Calu3 (cell line): Measurements from ENCODE around the gene FYB1. TPM values are rescaled to one million over a fixed set of nuclear protein-coding genes. Genes with fewer than 3 reads are reported as not detected.

ENCODE experiments used
- BruUV-seq: library from RNA; stranded (reverse); fragments of 400-500 nt; replicated peaks from 2 replicates; lab custom pipeline; 2021; lab: Mats Ljungman, UMichigan
- CTCF ChIA-PET: fragments of 300-600 bp; sonication (Branson Sonifier 250); formaldehyde crosslinking; loops from one replicate; lab custom pipeline; 2022; ENCODE audit warnings: antibody characterized with exemption; lab: Charles Lee
- DNase-seq: peaks from one replicate; pipeline ENCODE4 v3.0.0; 2022
- H3K27ac Mint-ChIP-seq: one replicate; pipeline ENCODE4 v1.8.0; 2022; ENCODE audit warnings: mixed read lengths; ENCODE audit not compliant: unreplicated experiment
- H3K27me3 Mint-ChIP-seq: one replicate; pipeline ENCODE4 v1.8.0; 2022; ENCODE audit warnings: mixed read lengths; ENCODE audit not compliant: unreplicated experiment
- H3K36me3 Mint-ChIP-seq: one replicate; pipeline ENCODE4 v1.8.0; 2022; ENCODE audit warnings: mild to moderate bottlenecking, moderate library complexity, mixed read lengths; ENCODE audit not compliant: insufficient read depth, unreplicated experiment
- H3K4me1 Mint-ChIP-seq: one replicate; pipeline ENCODE4 v1.8.0; 2022; ENCODE audit warnings: mild to moderate bottlenecking, low read depth, mixed read lengths; ENCODE audit not compliant: unreplicated experiment
- H3K4me3 Mint-ChIP-seq: one replicate; pipeline ENCODE4 v1.8.0; 2022; ENCODE audit warnings: mild to moderate bottlenecking, low read depth, moderate library complexity, mixed read lengths; ENCODE audit not compliant: unreplicated experiment
- H3K9me3 Mint-ChIP-seq: one replicate; pipeline ENCODE4 v1.8.0; 2022; ENCODE audit warnings: low read depth, mixed read lengths; ENCODE audit not compliant: unreplicated experiment
- intact Hi-C: fragments of 100-400 bp; cut with micrococcal nuclease; formaldehyde crosslinking; loops from one replicate; pipeline ENCODE4 v1.10.0; 2022; ENCODE audit not compliant: unreplicated experiment
- total RNA-seq: library from RNA; stranded (reverse); gene quantifications from 2 replicates; pipeline ENCODE4 v1.2.3, GENCODE V29; 2022
- TF ChIP-seq, protein P1 (sequence below): fragments of 200-600 bp; IDR thresholded peaks from one replicate; pipeline ENCODE4 v1.8.0; 2022; ENCODE audit warnings: antibody characterized with exemption; ENCODE audit not compliant: unreplicated experiment

The FYB1 gene
- total RNA-seq, 1 experiment from 2014 or later: 42.8 TPM

GRCh38 chr5:39228596-39228995 is 9.2 kb upstream of the FYB1 start:
- H3K27ac Mint-ChIP-seq: no peak overlapping the region
- H3K4me1 Mint-ChIP-seq: peaks cover 26% of the 10 kb centered on the region
- BruUV-seq: no TSS peak
- DNase-seq: no peak
- H3K27me3 Mint-ChIP-seq: no peaks in the 10 kb centered on the region
- no peak overlapping the region for H3K4me3 Mint-ChIP-seq
- no peaks in the 10 kb centered on the region for H3K36me3 Mint-ChIP-seq
- TF ChIP-seq, protein P1, sequence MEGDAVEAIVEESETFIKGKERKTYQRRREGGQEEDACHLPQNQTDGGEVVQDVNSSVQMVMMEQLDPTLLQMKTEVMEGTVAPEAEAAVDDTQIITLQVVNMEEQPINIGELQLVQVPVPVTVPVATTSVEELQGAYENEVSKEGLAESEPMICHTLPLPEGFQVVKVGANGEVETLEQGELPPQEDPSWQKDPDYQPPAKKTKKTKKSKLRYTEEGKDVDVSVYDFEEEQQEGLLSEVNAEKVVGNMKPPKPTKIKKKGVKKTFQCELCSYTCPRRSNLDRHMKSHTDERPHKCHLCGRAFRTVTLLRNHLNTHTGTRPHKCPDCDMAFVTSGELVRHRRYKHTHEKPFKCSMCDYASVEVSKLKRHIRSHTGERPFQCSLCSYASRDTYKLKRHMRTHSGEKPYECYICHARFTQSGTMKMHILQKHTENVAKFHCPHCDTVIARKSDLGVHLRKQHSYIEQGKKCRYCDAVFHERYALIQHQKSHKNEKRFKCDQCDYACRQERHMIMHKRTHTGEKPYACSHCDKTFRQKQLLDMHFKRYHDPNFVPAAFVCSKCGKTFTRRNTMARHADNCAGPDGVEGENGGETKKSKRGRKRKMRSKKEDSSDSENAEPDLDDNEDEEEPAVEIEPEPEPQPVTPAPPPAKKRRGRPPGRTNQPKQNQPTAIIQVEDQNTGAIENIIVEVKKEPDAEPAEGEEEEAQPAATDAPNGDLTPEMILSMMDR: no peak
- intact Hi-C loops: no loop called here
- H3K9me3 Mint-ChIP-seq: no peaks in the 10 kb centered on the region
- CTCF ChIA-PET: no interaction called here

DNA sequence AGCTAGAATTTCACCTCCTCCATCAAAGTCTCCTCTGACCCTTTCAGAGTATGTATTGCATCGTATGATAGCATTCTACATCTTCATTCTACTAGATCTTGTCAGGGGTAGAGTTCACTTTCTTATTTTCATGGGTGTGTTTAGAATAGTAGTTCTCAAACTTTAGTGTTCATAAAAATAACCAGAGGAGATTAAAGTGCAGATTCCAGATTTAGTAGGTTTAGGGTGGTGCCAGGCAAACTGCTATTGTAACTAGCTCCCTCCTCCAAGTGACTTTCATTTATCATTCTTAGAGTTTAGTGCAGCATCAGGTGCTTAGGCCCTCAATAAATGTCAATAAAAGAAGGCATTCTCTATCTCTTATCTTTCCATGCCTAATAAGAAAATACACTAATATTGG is 7.2 kb upstream of the FYB1 start:
- H3K9me3 Mint-ChIP-seq: no peaks in the 10 kb centered on the region
- CTCF ChIA-PET: interaction anchor here (1.0 kb wide), 1 partner anchor 9 kb away, joined by 3 read pairs; no protein-coding TSS in a partner anchor
- H3K4me1 Mint-ChIP-seq: peaks cover 30% of the 10 kb centered on the region
- H3K27ac Mint-ChIP-seq: no peak overlapping the region
- no peak overlapping the region for H3K4me3 Mint-ChIP-seq
- TF ChIP-seq, protein P1: no peak
- DNase-seq: no peak
- H3K36me3 Mint-ChIP-seq: peaks cover 5% of the 10 kb centered on the region
- BruUV-seq: no TSS peak
- no peaks in the 10 kb centered on the region for H3K27me3 Mint-ChIP-seq
- intact Hi-C loops: no loop called here

DNA sequence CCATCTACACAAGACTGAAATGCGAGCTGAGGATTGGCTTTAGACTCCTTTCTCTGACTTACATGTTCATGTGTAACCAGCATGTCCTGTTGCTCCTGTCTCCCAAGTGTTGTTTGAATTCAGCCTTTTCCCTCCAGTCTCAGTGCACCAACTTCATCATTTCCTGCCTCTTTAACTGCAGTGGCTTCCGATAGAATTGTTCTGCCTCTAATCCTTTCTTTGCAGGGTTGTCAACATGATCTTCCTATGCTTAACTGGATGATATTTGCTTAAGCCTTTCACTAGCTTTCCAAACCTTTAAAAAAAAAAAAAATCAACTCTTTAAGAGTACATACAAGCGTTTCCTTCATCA is 6.7 kb upstream of the FYB1 start:
- H3K4me3 Mint-ChIP-seq: no peak overlapping the region
- no peak overlapping the region for H3K27ac Mint-ChIP-seq
- CTCF ChIA-PET: interaction anchor here (1.0 kb wide), 1 partner anchor 8 kb away, joined by 3 read pairs; no protein-coding TSS in a partner anchor
- TF ChIP-seq, protein P1: no peak
- no peaks in the 10 kb centered on the region for H3K27me3 Mint-ChIP-seq
- no peaks in the 10 kb centered on the region for H3K9me3 Mint-ChIP-seq
- no peak for DNase-seq
- peaks cover 25% of the 10 kb centered on the region for H3K4me1 Mint-ChIP-seq
- intact Hi-C loops: no loop called here
- no TSS peak for BruUV-seq
- H3K36me3 Mint-ChIP-seq: peaks cover 5% of the 10 kb centered on the region

- H3K9me3 Mint-ChIP-seq: no peaks in the 10 kb centered on the region
- TF ChIP-seq, protein P1: no peak
- intact Hi-C loops: no loop called here
Observed at GRCh38 chr5:39225405-39226099, 6.2 kb upstream of the FYB1 start.

More at GRCh38 chr5:39225405-39226099, 6.2 kb upstream of the FYB1 start:
- CTCF ChIA-PET: interaction anchor here (1.0 kb wide), 1 partner anchor 8 kb away, joined by 3 read pairs; no protein-coding TSS in a partner anchor
- H3K4me1 Mint-ChIP-seq: peaks cover 23% of the 10 kb centered on the region
- peaks cover 5% of the 10 kb centered on the region for H3K36me3 Mint-ChIP-seq
- no peak overlapping the region for H3K27ac Mint-ChIP-seq
- BruUV-seq: no TSS peak
- no peaks in the 10 kb centered on the region for H3K27me3 Mint-ChIP-seq
- no peak for DNase-seq
- H3K4me3 Mint-ChIP-seq: no peak overlapping the region
